Activated CD8-positive, alpha-beta memory T cell treated with anti-CD3 and anti-CD28 coated beads for 4 hours (primary cell): Measurements from ENCODE around the gene LINGO1.

Source experiments
- DNase-seq, 2 donors: peaks; one replicate each; pipeline ENCODE4 v3.0.0-alpha.2; 2020; ENCODE audit warnings: low read depth in 2 of 2

Gene LINGO1

GRCh38 chr15:77656294-77656693 is 23.6 kb upstream of the LINGO1 start:
- no peak for DNase-seq

DNA sequence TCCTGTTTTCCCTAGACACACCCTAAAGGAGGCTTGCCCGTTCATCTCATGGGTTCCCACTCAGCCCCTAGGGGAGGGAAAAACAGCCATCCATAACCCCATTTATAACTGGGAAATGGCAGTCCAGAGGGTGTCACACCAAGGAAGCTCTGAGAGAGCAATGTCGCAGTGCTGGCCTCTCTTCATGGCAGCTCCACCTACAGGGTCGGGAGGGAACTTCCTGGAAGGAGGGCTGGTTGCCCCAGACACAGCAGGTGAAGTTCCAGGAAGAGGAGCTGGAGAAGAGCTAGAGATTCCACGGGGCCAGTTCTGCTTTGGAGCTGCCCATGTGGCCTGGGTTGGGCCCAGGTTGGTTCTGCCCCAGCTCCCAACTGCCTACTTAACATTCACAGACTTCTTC is 22.3 kb upstream of the LINGO1 start:
- DNase-seq, result no peak

GRCh38 chr15:77653832-77654480 is 21.2 kb upstream of the LINGO1 start:
- DNase-seq, result no peak

DNA sequence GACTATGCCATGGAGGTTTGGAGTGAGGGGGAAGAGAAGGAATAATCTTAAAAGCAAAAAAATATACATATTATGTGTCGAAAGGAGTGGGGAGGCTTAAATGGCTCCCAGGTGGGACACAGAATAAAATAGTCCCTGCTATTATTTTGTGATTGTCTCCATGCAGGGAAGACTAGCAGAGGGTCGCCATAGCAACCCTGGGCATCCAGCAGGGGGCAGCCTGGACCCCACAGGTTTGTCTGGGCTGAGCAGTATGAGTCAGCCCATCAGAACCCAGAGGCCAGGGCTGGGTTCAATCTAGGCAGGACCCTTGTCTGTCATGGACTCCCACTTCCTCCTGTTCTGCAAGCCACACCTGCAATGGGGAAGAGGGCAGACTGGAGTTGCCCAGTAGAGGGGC is 17.6 kb upstream of the LINGO1 start:
- no peak for DNase-seq

DNA sequence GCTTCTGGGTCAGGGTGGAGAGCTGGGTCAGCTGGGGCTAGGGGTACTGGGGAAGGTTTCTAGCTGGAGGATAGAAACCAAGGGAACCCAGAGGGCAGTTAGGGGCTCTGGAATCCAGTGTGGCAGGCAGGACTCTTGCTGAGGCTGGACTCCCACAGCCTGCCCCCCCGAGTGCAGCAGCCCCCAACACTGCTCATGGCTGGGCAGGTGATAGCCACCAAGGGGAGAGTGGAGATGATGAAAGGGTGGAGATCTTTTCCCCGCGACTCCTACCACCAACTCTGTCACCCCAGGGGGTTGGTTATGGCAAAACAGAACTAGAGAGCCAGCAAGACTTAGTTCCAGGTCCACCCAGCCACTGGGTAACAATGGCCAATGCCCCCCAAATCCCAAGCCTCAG is 16.9 kb upstream of the LINGO1 start:
- no peak for DNase-seq

GRCh38 chr15:77649017-77649416 is 16.3 kb upstream of the LINGO1 start:
- no peak for DNase-seq

DNA sequence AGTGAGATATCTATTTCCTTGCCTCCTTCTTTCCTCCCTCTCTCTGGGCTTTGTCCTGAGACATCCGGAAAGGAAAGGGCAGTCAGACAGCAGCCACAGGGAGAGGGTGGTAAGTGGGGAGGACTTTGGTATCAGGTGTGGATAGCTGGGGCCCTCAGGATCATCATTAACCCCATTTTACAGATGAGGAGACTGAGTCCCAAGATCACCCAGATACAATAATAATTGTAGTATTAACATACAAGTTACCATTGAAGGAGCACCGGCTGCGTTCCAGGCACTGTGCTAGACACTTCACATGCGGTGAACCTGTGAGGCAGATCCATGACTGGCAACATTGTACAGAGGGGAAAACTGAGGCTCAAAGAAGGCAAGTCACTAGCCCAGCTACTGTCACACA is 15.2 kb upstream of the LINGO1 start:
- DNase-seq, result no peak

DNA sequence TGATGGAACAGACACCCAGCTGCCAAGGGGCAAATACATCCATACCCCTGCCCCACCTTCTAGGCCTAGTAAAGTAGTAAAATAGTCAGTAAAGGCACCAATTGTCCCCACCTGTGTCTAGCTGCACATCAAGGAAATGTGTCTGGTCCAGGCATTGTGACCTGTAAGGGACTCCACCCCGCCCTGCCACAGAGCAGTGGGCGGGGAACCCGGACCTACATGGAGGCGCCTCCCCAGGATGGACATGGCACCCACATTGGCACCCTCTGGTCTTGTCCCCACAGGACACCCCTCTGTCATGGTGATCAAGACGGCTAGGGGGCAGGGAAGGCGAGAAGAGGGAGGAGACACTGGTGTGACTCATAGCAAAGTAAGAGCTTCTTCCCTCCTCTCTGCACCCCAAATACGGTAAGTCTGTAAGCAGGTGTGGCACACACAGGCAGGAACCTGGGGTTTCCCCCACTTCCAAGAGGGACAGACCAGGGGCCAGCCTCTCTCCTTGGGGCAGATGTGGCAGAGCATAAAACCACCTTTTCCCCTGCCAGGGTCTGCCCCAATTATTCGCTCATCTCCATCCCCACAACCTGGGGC is 13.5 kb upstream of the LINGO1 start:
- no peak for DNase-seq

DNA sequence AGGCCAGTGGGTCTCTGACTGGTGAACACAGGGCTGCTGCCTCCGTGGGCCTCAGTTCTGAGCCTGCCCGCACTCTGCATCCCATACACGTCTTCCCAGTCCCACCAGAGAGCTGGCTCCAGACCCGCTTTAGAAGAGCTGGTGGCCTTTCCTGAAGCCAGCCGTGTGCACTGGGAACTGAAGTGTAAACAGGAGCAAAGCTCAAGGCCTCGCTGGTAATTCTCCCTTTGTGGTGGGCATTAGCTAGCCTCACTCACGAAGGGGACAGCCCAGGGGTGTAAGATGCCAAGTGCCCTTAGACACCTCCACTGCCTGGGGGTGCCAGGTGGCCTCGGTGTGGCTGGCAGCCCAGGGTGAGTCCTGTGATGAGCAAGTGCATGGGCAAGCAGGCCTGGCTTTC is 12.9 kb upstream of the LINGO1 start:
- DNase-seq, result no peak

- DNase-seq, result no peak
These were observed 12.0 kb upstream of the LINGO1 start for GRCh38 chr15:77644543-77645247.

DNA sequence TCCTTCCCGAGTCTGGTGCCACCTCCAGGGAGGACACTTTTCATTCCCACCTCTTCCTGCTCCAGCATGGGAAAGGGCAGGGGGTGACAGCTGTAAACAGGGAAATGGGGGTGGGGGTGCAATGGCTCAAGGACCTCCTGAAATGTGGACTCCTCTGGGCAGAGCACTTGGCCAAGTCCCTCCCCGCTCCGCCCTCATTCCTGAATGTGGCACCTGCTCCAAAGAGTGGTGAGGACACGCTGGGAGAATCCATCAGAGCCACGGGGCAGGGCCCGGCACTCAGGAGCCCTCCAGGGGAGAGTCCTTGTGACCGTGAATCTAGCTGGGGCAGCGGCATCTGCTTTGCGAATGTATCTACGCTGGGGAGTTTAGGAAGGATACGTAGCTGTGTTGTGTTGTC is 11.1 kb upstream of the LINGO1 start:
- DNase-seq, result no peak

DNA sequence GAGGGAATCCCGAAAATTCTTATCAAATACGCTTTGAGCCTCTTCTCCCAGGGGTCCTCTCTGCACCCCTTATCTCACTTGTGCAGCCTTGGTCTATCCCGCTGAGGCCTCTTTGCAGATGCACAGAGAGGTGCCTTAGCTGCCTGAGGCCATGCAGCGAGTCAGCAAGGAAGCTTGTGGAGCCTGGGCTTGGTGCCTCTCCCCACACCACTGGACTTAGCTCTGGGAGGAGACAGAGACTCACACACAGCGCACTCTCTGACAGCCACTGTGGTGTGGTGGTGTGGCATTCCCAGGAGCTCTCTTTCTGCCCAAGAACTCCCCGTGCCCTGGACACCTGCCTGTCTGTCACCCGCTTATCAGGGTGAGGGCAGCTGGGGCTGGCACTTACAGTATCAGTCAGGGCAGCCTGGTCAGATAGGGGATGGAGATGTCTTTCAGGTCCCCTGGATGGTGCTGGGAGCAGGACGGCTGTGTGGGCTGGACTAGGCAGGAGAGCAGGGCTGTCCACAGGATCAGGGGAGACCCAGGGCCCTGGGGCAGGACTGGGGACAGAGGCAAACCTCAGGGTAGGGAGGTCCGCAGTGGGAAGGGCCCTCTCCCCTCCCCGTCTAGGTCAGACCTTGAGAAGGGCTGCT is 10.2 kb upstream of the LINGO1 start:
- no peak for DNase-seq

DNA sequence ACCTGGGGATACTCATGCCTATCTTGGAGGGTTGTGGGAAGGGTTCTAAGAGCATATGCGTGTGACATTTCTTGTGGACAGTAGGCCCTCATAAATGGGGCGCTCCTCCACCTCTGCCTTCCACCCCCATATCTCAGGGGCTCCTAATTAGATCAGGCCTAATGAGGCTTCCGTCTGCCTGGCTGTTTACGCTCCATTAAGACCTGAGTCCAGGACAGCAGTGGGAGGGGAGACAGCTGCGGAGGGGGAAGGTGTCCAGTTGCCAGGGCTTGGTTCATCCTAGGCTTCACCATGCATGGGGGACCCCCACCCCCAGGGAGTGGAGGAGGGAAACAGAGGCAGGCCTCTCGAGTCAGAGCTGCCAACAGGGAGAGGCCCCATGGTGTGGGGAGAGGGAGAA is 9.3 kb upstream of the LINGO1 start:
- no peak for DNase-seq

DNA sequence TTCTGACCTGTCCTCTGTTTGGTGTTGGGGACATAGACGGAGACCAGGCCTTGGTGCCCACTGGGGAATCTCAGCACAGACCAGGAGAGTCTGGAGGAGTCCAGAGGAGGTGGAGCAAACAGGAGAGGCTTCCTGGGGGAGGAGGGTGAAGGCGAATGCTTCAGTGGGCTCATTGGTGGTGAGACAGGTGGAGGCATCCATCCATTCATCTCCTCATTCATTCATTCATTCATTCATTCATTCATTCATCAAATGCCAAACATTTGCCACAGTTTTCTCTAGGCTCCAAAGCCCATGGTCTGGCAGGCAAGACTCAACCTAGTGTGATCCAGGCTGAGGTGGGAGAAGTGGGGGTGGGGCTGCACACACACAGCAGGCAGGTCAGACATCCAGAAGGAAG is 7.9 kb upstream of the LINGO1 start:
- DNase-seq, result no peak

DNA sequence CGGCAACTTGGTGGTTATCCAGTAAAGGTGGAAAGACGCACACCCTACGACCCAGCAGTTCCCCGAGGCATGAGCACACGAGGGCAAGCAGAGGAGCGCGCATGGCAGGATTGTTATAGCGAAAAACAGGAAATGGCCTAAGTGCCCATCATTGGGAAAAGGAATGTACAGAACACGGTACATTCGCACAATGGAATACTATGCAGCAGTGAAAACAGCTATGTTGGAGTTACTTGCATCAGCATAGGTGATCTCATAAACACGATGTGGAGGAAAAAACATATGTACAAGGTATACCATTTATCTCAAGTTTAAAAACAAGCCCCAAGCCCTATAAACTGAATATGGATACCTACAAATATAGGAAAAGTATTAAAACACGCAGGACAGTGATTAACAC is 6.7 kb upstream of the LINGO1 start:
- DNase-seq, result no peak

DNA sequence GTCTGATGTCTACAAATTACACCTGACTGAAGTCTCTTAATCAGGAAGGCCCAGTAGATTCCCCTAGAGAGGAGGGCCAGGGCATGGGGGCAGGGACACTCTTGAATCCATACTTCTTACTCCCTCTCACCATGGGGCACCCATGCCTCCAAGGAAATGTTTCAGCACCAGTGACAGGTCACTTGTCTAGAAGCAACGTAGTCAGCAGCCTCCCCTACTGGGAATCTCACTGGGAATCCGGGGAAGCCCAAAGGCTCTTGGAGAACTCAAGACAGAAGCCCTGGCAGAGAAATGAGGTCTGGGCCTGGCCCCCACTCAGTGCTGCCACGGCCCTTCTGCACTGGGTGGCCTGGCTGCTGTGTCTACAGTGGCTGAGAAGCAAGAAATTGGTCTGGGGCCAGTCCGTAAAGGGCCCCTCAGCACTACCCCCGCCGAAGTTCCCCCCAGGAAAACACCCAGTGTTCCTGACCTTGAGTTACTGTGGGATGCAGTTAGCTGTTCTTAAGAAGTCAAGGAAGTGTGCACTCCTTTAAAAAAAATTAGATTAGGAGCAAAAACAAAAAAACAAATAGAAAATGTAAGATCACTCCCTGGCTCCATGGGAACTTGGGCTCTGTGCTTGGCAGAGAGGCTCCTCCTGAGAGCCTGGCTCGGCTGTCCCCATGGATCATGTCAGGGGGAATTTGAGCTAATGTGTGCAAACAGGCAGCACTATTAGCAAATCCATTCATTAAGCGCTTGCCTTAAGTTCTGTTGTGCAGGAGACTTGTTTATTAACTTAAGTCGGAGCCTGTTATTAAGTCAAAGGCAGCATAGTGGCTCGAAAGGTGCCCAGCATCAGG is 5.4 kb upstream of the LINGO1 start:
- no peak for DNase-seq

GRCh38 chr15:77636209-77636608 is 3.5 kb upstream of the LINGO1 start:
- DNase-seq, result no peak

DNA sequence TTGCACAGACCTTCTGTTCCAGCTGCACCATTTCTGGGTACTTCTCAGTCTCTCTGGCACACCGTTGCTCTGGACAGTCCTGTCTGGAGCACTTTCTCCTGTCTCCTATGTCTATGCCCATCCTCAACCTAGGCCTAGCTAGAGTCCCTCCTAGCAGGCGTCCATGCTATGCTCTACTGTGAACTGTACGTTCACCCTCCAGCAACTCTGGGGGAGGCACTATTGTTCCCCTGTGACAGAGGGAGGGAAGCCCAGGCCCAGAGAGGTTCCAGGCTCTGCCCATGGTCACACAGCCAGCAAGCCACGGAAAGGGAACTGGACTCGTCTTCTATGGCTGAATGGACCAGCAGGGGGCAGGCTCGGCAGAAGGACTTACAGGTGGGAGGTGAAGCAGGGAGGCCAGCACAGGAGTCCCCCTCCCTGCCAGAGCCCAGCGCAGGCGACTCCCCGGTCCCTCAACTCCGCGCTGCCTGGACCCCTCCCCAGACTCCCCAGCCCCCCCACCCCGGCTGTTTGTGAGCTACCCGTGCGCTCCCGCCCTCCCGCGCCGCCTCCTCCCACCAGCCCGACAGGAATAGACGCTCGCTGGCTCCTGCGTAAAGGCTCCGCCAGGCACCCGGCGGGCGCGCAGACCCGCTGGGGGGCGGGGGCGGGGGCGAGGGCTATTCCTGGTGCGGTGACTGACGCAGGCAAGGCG is 1.7 kb upstream of the LINGO1 start:
- no peak for DNase-seq

DNA sequence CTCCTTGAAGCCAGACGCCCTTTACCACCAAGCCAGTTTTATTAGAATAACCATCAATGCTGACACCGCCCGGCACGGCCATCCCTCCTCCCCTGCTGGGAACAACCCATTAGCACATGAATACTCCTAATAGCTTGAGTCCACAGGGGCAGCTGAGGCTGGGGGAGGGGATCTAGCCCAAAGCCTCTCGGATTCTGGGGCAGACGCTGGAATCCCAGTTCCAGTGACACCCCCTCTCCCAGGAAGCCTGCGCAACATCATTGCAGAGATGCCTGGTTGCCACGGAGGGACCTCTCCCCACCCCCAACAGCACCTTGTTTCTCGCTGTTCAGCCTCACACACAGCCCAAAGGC is 1.2 kb upstream of the LINGO1 start:
- DNase-seq, result no peak

- DNase-seq, result peak; percentile 12 to 14
These were observed 611 bp upstream of the LINGO1 start for GRCh38 chr15:77633134-77633912.
